Measurements from ENCODE around the gene HASPIN.

The HASPIN gene

DNA sequence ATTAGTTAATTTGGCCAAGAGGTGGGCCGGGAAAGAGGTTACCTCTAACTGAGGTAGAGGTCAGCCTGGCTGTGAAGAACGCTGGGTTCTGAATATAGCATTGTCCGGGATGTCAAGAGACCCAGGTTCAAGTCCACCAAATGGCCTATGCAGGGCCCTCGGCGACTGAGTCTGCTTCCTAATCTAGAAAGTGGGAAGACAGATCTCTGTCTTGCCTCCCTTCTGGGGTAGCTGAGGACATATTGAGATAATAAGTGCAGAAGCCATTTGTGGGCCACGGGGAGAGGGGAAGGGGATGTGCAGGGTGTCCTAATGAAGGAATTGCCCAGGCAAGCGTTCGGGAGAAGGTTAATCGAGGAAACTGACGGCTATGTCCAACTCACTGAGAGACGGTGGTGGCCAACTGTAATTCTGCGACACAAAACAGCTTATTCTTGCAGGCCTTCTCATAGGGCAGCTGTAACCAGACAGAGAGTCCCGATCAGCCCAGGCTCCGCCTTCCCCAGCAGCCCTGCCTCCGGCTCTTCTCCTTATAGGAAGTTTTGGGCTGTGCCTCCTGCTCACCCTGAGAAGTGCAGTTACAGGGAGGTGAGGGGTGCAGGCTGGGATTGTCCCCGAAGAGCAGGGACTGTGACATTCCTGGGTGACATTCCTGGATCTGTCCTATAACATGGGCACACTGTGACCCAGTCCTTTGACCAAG lies 15.9 kb downstream of the HASPIN start:
- DNase-seq = no peak

DNA sequence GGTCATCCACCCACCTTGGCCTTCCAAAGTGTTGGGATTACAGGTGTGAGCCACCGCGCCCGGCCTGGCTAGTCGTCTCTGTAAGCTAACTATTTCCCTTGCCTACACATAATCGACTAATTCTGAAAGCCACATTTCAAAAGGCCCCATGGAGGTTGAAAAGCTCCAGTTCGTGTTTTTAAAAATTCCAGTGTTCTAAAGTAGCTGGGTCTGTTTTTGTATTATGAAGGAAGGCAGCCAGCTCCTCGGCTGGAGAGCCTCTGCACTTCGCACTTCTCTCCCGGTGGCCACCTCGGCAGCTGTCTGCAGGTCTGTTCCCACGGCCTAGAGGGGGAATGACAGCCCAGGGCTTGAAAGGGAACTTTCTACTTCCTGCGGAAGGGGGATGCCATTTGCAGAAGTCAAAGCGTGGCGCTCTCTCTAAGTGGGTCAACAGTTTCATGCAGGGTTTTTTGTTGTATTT lies 16.9 kb downstream of the HASPIN start:
- peak; percentile 69 for DNase-seq

DNA sequence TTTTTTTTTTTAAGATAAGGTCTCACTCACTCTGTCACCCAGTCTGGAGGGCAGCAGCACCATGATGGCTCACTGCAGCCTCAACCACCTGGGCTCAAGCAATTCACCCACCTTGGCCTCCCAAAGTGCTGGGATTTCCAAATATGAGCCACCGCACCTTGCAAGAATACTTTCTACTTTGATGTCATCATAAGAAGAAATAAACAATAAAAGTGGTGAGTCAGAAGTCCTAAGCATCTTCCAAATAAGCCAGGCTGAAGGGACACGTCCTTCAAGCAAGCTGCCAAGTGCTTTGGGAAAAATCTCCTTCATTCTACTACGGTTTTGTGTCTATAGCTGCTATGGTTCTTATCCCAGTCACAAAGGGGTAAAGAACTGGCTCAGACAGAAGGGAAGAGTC lies 20.3 kb downstream of the HASPIN start:
- DNase-seq = no peak

DNA sequence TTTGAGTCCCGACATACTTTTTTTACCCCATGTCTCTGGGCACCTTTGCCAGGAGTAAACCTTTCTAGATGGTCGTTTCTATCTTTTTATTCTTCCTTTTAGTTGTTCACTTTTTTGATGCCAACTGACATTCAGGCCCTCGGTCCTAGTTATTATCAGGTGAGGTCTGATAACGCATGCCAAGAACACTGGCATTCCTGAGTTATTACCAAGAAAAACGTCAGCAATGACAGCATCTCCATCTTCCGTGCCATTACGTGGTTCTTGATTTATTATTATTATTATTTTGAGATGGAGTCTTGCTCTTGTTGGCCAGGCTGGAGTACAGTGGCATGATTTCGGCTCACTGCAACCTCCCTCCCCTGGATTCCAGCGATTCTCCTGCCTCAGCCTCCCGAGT lies 21.4 kb downstream of the HASPIN start:
- DNase-seq = no peak

DNA sequence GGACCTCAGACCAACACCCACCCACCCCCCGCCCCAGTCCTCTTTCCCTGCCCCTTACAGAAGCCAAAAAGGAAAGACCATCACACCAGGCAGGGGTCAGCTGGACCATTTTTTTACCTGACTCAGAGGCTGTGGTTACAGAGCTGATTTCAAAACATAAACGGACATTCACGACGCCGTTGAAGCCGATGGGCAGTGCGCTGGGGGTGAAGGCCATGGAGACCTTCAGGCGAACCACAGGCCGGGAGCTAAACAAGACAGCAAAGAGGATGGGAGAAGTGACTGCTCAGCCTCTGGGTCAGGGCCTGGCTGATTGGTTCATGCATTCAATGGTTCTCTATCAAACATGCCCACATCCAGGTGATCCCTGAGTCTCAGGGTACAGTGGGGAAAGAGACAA lies 24.1 kb downstream of the HASPIN start:
- no peak for DNase-seq

- DNase-seq = no peak
Observed at GRCh38 chr17:3748576-3748975, 24.9 kb downstream of the HASPIN start.

DNA sequence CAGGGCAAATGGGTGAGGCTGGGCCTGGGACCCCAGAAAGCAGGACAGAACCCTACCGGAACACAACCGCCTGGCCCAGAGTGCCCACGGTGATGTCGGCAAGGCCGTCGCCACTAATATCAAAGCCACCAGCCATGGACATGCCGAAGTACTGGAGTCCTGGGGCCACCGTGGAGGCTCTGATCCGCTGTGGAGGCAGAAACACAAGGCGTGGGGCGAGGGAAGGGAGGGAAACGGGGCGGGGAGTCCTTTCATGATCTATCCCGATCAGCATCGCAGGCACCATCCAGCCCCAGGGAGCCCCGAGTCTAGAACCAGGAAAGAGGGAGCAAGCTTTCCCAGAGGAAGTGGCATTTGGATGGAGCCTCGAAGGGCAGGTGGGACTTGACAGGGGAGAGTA lies 26.6 kb downstream of the HASPIN start:
- no peak for DNase-seq

GRCh38 chr17:3750926-3751325 lies 27.2 kb downstream of the HASPIN start:
- DNase-seq = peak; percentile 75

DNA sequence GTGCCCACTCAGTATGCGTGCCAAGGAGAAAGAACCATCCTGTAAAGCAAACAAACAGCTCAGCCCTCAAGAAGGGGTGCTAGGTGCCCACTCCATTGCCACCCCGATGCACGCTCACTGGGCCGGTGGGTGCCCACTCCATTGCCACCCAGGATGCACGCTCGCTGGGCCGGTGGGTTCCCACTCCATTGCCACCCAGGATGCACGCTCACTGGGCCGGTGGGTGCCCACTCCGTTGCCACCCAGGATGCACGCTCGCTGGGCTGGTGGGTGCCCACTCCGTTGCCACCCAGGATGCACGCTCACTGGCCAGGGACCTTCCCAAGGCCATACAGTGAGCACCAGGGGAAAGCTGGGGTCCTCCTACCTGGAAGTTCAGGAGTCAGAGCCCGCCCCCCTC lies 28.1 kb downstream of the HASPIN start:
- DNase-seq = no peak

DNA sequence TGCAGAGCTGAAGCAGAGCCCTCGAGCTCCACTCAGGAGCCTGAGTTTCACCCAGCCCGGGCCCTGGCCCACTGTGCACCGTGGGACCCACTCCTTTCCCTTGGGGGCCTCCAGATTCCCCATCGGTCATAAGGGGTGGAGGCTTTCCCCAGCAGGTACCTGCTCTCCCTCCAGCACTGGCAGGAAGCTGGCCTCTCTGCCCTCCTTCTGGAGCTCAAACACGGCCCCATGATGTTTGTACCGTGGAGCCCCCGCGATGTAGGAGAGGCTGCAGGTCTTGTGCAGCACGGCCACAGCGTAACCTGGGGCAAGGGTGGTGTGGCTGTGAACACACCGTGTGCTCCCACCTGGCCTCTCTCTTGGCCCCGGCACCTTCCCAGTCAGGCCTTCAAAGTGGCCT lies 29.9 kb downstream of the HASPIN start:
- no peak for DNase-seq

DNA sequence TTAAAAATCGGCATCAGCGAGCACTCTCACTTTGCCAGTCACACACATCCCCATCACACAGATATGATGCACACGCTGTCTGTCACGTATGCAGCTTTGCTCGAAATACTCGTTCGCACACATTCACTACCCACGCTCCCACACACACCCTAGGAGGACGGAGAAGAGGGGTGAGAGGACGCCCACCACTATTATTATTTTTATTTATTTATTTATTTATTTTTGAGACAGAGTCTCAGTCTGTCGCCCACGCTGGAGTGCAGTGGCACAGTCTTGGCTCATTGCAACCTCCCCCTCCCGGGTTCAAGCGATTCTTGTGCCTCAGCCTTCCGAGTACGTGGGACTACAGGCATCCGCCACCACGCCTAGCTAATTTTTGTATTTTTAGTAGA lies 30.4 kb downstream of the HASPIN start:
- DNase-seq = no peak

DNA sequence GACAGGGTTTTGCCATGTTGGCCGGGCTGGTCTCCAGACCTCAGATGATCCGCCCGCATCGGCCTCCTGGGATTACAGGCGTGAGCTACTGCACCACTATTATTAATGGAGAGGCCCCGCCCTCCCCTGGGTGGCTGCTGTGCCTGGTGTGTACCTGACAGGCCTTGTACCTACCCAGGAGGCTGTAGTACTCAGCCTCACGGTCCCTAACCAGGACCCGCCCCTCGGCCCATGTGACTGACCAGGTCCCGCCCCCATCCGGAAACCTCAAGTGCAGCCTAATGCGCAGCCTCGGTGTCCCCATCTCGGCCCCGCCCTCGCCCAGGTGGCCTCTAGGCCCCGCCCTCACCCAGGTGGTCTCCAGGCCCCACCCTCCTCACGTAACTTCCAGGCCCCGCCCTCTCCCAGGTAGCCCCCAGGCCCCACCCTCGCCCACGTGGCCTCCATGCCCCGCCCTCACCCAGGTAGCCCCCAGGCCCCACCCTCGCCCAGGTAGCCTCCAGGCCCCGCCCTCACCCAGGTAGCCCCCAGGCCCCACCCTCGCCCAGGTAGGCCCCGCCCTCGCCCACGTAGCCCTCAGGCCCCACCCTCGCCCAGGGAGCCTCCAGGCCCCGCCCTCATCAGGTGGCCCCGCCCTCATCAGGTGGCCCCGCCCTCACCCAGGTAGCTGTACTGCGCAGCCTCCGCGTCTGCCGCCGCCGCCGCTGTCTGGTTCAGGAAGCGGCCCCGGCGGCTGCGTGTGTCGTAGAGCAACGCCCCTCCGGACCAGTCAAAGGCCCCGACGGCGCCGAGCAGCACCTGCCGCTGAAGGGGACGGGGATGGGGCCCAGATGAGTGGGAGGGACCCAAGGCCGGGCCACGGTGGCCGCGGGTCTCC lies 31.0 kb downstream of the HASPIN start:
- peak; percentile 82 for DNase-seq

GRCh38 chr17:3755335-3756030 lies 31.8 kb downstream of the HASPIN start:
- no peak for DNase-seq

- DNase-seq = no peak
Observed at GRCh38 chr17:3759597-3760216, 36.0 kb downstream of the HASPIN start.

DNA sequence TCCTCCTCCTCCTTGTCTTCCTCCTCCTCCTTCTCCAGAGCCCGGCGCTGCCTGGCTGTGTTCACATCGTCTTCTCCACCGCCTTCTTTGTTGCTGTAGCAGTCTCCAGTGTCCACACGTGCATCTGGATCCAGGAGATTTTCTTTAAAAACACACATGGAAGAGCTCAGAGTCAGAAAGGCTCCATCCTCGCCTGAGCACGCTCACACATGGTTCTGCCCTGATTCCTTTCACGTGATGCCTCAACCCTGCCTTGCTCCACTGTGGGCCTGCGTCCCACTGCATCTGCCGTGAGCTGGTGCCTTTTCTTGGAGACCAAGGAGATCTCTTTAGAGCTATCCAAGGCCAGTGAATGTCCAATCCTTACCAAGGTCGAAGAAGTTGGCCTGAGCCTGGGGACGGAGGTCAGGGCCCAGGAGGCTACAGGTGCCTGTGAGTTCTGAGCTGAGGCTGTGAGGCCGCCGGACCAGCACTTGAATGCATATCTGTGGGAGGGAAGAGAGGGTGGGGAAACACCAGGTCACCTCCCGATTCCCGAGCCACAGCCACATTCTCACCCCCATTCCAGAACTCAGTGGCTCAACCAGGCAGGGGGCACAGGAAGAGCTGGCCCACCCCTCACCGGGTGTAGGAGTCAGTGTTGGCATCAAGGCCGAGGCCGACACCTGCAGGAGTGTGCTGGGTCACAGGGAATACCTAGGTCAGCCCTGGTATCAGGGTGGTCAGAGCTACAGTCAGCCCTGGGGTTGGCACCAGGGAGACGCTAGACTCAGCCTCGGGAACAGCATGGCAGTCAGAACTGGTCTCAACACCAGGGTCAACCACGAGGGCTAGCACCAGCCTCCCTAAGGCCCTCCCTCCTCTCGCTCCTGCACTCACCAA lies 37.6 kb downstream of the HASPIN start:
- no peak for DNase-seq

- DNase-seq = no peak
Observed at GRCh38 chr17:3761918-3762380, 38.2 kb downstream of the HASPIN start.

- DNase-seq = peak; percentile 43
Observed at GRCh38 chr17:3762922-3763776, 39.4 kb downstream of the HASPIN start.

DNA sequence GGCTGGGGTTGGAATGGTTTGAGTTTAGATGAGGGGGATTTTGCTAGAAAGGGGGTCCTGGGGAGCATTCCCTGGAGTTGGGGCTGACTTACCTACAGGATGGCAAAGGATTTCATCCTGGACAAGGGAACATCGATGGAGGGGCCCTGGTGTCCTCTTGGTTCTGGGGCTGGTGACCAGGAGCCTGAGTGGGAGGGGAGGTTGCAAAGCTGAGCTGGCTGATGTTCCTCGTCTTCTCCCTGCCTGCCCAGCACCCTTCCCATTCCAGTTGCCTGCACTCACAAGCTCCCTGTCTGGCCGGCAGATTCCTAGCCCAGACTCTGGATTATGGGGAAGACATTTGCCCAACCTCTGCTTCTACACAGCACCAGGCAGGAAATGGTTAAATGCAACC lies 40.1 kb downstream of the HASPIN start:
- DNase-seq = no peak

GRCh38 chr17:3765981-3766380 lies 42.3 kb downstream of the HASPIN start:
- DNase-seq = no peak

DNA sequence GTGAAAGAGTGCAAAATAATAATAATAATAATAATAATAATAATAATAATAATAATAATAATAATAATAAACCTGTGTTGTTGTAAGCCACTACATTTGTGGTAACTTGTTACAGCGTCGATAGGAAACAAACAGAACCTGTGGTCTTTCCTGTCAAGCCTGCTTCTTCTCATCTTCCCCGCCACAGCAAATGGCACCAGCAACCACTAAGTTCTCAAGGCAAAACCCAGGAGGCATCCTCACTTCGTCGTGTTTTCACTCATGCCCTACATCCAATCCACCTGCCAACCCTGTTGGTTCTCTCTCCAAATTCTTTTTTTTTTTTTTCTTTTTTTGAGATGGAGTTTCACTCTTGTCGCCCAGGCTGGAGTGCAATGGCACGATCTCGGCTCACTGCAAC lies 43.1 kb downstream of the HASPIN start:
- DNase-seq = peak; percentile 45

DNA sequence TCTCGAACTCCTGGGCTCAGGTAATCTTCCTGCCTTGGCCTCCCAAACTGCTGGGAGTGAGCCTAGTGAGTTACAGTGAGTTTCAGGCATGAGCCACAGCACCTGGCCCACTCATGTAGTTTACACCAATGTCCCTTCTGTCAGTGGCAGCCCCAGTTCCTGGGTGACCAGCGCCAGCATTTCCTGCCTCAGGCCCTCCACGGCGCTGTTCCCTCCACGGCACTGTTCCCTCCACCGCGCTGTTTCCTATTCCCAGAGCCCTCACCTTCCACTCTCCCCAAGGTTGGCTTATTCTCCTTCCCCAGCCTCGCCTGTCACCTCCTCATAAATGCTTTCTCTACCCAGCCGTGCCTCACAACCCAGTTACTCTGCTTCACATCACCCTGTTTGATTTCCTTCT lies 44.6 kb downstream of the HASPIN start:
- DNase-seq = no peak

Data from CD4-positive, alpha-beta T cell treated with Interleukin-6 for 4 hours (primary cell).